Keratinocyte (primary cell): ENCODE measurements around the gene DSTN. TPM values are rescaled to one million over a fixed set of nuclear protein-coding genes. Genes with fewer than 3 reads are reported as not detected.

Experiments used
- DNase-seq: peaks from one replicate; pipeline ENCODE4 v3.0.0-alpha.2; 2011; ENCODE audit warnings: low read depth, missing footprints, low spot score
- FAIRE-seq: peaks from 2 replicates; lab custom pipeline; 2011; peaks lifted over from hg19 to GRCh38; lab: Jason Lieb, UNC
- H2AFZ ChIP-seq: 2 replicates; pipeline ENCODE4 v1.6.0; 2012; ENCODE audit warnings: low read length, control low read depth, inconsistent platforms; ENCODE audit not compliant: control insufficient read depth
- H3K27ac ChIP-seq: 2 replicates; pipeline ENCODE4 v1.5.1; 2011; ENCODE audit warnings: low read length; ENCODE audit not compliant: control insufficient read depth, insufficient read depth
- H3K27me3 ChIP-seq: 3 replicates; pipeline ENCODE4 v1.6.0; 2011; ENCODE audit warnings: low read length; ENCODE audit not compliant: control insufficient read depth, insufficient read depth; ENCODE audit errors: extremely low read depth
- H3K36me3 ChIP-seq, 2 experiments: 2 replicates in 1 of 2; 3 replicates in 1 of 2; pipeline ENCODE4 v1.5.1; 2011; ENCODE audit warnings: low read length in 2 of 2, mild to moderate bottlenecking in 1 of 2; ENCODE audit not compliant: control insufficient read depth in 2 of 2, insufficient read depth in 2 of 2; ENCODE audit errors: extremely low read depth in 1 of 2
- H3K4me1 ChIP-seq: 3 replicates; pipeline ENCODE4 v1.5.1; 2011; ENCODE audit warnings: low read length; ENCODE audit not compliant: control insufficient read depth, insufficient read depth; ENCODE audit errors: extremely low read depth
- H3K4me2 ChIP-seq: 3 replicates; pipeline ENCODE4 v1.6.0; 2011; ENCODE audit warnings: low read depth, low read length; ENCODE audit not compliant: control insufficient read depth, insufficient read depth; ENCODE audit errors: extremely low read depth
- H3K4me3 ChIP-seq, 3 experiments: fragments of 200-600 bp in 1 of 3; sonication (generic) in 1 of 3; 2 replicates in 2 of 3; 3 replicates in 1 of 3; pipeline ENCODE4 v1.5.1; 2011 to 2016; ENCODE audit warnings: low read length in 3 of 3, mild to moderate bottlenecking in 3 of 3, control low read depth in 2 of 3, inconsistent platforms in 1 of 3, low read depth in 1 of 3, mixed read lengths in 1 of 3, mixed run types in 1 of 3, moderate library complexity in 1 of 3; ENCODE audit not compliant: control insufficient read depth in 2 of 3, insufficient read depth in 2 of 3; ENCODE audit errors: extremely low read depth in 1 of 3
- H3K79me2 ChIP-seq: 2 replicates; pipeline ENCODE4 v1.6.0; 2012; ENCODE audit warnings: low read length; ENCODE audit not compliant: control insufficient read depth, insufficient read depth
- H3K9ac ChIP-seq: 3 replicates; pipeline ENCODE4 v1.6.0; 2011; ENCODE audit warnings: low read length; ENCODE audit not compliant: control insufficient read depth, insufficient read depth; ENCODE audit errors: extremely low read depth
- H3K9me1 ChIP-seq: 3 replicates; pipeline ENCODE4 v1.6.0; 2011; ENCODE audit warnings: low read length; ENCODE audit not compliant: control insufficient read depth, insufficient read depth; ENCODE audit errors: extremely low read depth
- H3K9me3 ChIP-seq: 2 replicates; pipeline ENCODE4 v1.5.1; 2012; ENCODE audit warnings: low read depth, low read length; ENCODE audit not compliant: control insufficient read depth
- H4K20me1 ChIP-seq: 3 replicates; pipeline ENCODE4 v1.6.0; 2011; ENCODE audit warnings: low read length; ENCODE audit not compliant: control insufficient read depth, insufficient read depth; ENCODE audit errors: extremely low read depth
- EZH2 ChIP-seq: IDR thresholded peaks from one replicate; pipeline ENCODE4 v1.6.1; 2012; ENCODE audit warnings: inconsistent platforms, mild to moderate bottlenecking, low read length, moderate library complexity
- dilution Hi-C: fragments of 300-500 bp; cut with MboI; formaldehyde crosslinking; loops from one replicate; pipeline ENCODE4 v1.7.0; 2020; ENCODE audit warnings: low sequenced_read_pairs; ENCODE audit not compliant: extremely low pct_ligation_motif_present
- polyA plus RNA-seq, 5 experiments: library from polyadenylated mRNA; depleted of rRNA in 3 of 5; stranded (reverse) in 3 of 5; stranded (forward) in 1 of 5; unstranded in 1 of 5; fragments of >200 nt; gene quantifications; 1 replicate in 1 of 5; 2 replicates in 3 of 5; 3 replicates in 1 of 5; pipeline versions ENCODE4 v1.2.1 to v1.2.3, GENCODE V29; 2011 to 2012; ENCODE audit warnings: missing spikeins in 2 of 5, low read depth in 1 of 5, low replicate concordance in 1 of 5
- TF ChIP-seq, protein P1 (sequence below), 3 experiments: IDR thresholded peaks in 1 of 3; conservative IDR thresholded peaks in 1 of 3; optimal IDR thresholded peaks in 1 of 3; 2 replicates in 2 of 3; 3 replicates in 1 of 3; pipeline versions ENCODE3 to v1.5.1; 2011; ENCODE audit warnings: low read length in 3 of 3, mild to moderate bottlenecking in 3 of 3, moderate library complexity in 2 of 3, control low read depth in 1 of 3, inconsistent platforms in 1 of 3; ENCODE audit not compliant: insufficient read depth in 2 of 3; ENCODE audit errors: extremely low read depth in 1 of 3

DSTN gene
- polyA plus RNA-seq, 1 donor (not counting 4 experiments of a cell fraction or from before 2014, with no cell fraction given): 288 TPM

DNA sequence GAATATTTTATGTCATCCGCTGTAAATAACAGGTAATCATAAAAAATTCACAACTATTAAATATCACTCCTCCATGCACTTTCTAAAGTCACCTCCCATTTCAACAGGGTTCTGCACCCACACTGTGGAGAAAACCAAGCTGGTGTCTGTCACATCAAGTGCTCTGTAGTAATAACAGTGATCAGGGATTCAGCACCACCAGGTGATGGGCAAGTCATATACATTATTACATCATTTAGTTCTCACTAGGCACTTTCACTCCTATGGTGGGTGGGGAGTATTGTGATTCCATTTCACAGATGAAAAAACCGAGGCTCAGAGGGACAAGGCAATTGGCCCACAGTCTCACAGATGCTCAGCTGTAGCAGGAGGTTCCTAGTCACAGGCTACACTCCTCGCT is 47.3 kb upstream of the DSTN start:
- Histone ChIP-seq H3K4me1 (peaks cover 6% of the 10 kb centered on the region), H3K27me3 (no peaks in the 10 kb centered on the region), H3K9me1 (no peaks in the 10 kb centered on the region), H3K4me3 (no peak overlapping the region), H3K9me3 (no peaks in the 10 kb centered on the region), H3K4me2 (no peak overlapping the region), H2AFZ (no peak overlapping the region), H3K79me2 (no peaks in the 10 kb centered on the region), H3K9ac (no peak overlapping the region), H3K36me3 (no peaks in the 10 kb centered on the region), H4K20me1 (no peaks in the 10 kb centered on the region), H3K27ac (no peak overlapping the region)
- TF ChIP-seq EZH2: no peak
- TF ChIP-seq, protein P1, sequence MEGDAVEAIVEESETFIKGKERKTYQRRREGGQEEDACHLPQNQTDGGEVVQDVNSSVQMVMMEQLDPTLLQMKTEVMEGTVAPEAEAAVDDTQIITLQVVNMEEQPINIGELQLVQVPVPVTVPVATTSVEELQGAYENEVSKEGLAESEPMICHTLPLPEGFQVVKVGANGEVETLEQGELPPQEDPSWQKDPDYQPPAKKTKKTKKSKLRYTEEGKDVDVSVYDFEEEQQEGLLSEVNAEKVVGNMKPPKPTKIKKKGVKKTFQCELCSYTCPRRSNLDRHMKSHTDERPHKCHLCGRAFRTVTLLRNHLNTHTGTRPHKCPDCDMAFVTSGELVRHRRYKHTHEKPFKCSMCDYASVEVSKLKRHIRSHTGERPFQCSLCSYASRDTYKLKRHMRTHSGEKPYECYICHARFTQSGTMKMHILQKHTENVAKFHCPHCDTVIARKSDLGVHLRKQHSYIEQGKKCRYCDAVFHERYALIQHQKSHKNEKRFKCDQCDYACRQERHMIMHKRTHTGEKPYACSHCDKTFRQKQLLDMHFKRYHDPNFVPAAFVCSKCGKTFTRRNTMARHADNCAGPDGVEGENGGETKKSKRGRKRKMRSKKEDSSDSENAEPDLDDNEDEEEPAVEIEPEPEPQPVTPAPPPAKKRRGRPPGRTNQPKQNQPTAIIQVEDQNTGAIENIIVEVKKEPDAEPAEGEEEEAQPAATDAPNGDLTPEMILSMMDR (optimal IDR thresholded peaks at IDR 0.05 in 1 of 3, IDR thresholded peaks at IDR 0.05 in 1 of 3, conservative IDR thresholded peaks at IDR 0.05 in 1 of 3; ENCODE audit: extremely low read depth in 1 of 3, insufficient read depth in 2 of 3, low read length in 3 of 3): no peak
- no peak for DNase-seq
- dilution Hi-C loops: no loop called here
- FAIRE-seq: no peak

DNA sequence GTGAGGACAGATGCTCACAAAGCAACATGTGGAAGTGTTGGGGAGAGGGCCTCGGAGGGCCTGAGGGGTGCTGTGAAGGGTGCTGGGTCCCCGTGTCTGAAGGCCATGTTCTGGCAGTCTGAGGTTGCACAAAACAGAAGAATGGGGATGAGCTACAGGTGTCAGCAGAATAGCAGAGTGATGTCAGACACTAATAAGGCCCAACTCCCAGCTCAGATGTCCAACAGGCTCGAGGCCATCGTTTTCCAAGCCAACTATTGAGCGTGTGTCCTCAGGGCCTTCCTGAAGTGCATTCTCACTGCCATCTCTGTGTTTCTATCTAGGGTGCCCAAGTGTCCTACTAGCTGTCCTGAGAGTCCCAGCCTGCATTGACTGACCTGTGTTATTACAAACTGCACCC is 46.5 kb upstream of the DSTN start:
- H3K4me1 ChIP-seq: peaks cover 6% of the 10 kb centered on the region
- FAIRE-seq: no peak
- no peak for TF ChIP-seq EZH2
- TF ChIP-seq, protein P1 (optimal IDR thresholded peaks at IDR 0.05 in 1 of 3, IDR thresholded peaks at IDR 0.05 in 1 of 3, conservative IDR thresholded peaks at IDR 0.05 in 1 of 3; ENCODE audit: extremely low read depth in 1 of 3, insufficient read depth in 2 of 3, low read length in 3 of 3): no peak
- H4K20me1 ChIP-seq: no peaks in the 10 kb centered on the region
- no peak for DNase-seq
- H3K27me3 ChIP-seq: no peaks in the 10 kb centered on the region
- H3K27ac ChIP-seq: no peak overlapping the region
- no peaks in the 10 kb centered on the region for H3K36me3 ChIP-seq
- no peak overlapping the region for H3K4me2 ChIP-seq
- no peak overlapping the region for H3K4me3 ChIP-seq
- dilution Hi-C loops: no loop called here
- no peaks in the 10 kb centered on the region for H3K79me2 ChIP-seq
- no peaks in the 10 kb centered on the region for H3K9me1 ChIP-seq
- H2AFZ ChIP-seq: no peak overlapping the region
- H3K9ac ChIP-seq: no peak overlapping the region
- no peaks in the 10 kb centered on the region for H3K9me3 ChIP-seq
